GM18499 (cell line): Measurements from ENCODE around the gene COL4A6.
"Not testable (repeated sequence)": the region's sequence is repeated elsewhere in the genome, so short reads cannot be mapped to it uniquely, and the experiment has no call there.

Source experiments
- ATAC-seq: cut with Tn5 transposase; IDR thresholded peaks from one replicate; pipeline ENCODE4 v1.9.1; 2021; ENCODE audit warnings: moderate number of reproducible peaks; ENCODE audit not compliant: insufficient read depth, unreplicated experiment

COL4A6 gene

GRCh38 chrX:108412783-108413182 lies 25.4 kb downstream of the COL4A6 start:
- ATAC-seq = no peak

GRCh38 chrX:108399418-108400165 lies 38.6 kb downstream of the COL4A6 start:
- no peak for ATAC-seq

- ATAC-seq = no peak
These were observed 40.4 kb downstream of the COL4A6 start for GRCh38 chrX:108397627-108398391.

- ATAC-seq = no peak
These were observed 41.2 kb downstream of the COL4A6 start for GRCh38 chrX:108396986-108397385.

- no peak for ATAC-seq
These were observed 41.9 kb downstream of the COL4A6 start for GRCh38 chrX:108396188-108396891.

- not testable (repeated sequence) for ATAC-seq
These were observed 47.1 kb downstream of the COL4A6 start for GRCh38 chrX:108390976-108391717.

- no peak for ATAC-seq
These were observed 53.4 kb downstream of the COL4A6 start for GRCh38 chrX:108384783-108385182.

GRCh38 chrX:108380222-108380621 lies 58.0 kb downstream of the COL4A6 start:
- no peak for ATAC-seq

GRCh38 chrX:108376821-108377220 lies 61.4 kb downstream of the COL4A6 start:
- not testable (repeated sequence) for ATAC-seq

GRCh38 chrX:108375591-108375990 lies 62.6 kb downstream of the COL4A6 start:
- ATAC-seq = not testable (repeated sequence)

GRCh38 chrX:108366644-108367406 lies 71.4 kb downstream of the COL4A6 start:
- ATAC-seq = no peak

GRCh38 chrX:108362026-108362425 lies 76.2 kb downstream of the COL4A6 start:
- ATAC-seq = no peak

GRCh38 chrX:108361316-108361715 lies 76.9 kb downstream of the COL4A6 start:
- no peak for ATAC-seq

GRCh38 chrX:108359806-108360602 lies 78.2 kb downstream of the COL4A6 start:
- no peak for ATAC-seq

- no peak for ATAC-seq
These were observed 84.8 kb downstream of the COL4A6 start for GRCh38 chrX:108353452-108353851.

GRCh38 chrX:108349210-108349609 lies 89.0 kb downstream of the COL4A6 start:
- no peak for ATAC-seq

GRCh38 chrX:108348525-108348924 lies 89.7 kb downstream of the COL4A6 start:
- no peak for ATAC-seq

GRCh38 chrX:108347800-108348199 lies 90.4 kb downstream of the COL4A6 start:
- ATAC-seq = no peak

- ATAC-seq = no peak
These were observed 94.0 kb downstream of the COL4A6 start for GRCh38 chrX:108344216-108344615.
